ENCODE measurements around the gene CEMIP. TPM values are rescaled to one million over a fixed set of nuclear protein-coding genes. Genes with fewer than 3 reads are reported as not detected.

CEMIP gene
- total and polyA plus RNA-seq, 3 experiments from 2014 or later, result not detected

DNA sequence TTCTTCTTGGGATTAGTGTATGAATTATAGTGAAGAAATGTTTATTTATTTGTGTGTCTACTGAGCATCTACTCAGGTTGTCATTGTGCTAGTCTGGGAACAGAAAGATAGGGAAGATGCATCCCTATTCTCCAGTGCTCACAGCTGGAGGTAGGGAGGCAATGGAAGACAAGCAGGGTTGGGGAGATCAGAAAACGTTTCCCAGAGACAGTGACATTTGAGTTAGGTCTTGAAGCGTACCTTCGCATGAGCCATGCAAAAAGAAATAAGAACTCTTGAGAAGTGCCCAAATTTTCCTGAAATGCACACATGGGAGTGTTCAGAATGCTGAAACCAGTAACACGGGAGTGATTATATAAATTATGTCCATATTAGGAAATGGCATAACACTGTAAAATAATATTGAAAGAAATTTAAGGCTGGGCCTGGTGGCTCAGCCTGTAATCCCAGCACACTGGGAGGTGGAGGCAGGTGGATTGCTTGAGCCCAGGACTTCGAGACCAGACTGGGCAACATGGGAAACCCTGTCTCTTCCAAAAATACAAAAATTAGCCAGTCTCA is 5.3 kb upstream of the CEMIP start:
- Histone ChIP-seq H3K9me3 (ENCODE audit: low read length) (no peaks in the 10 kb centered on the region), H3K4me3 (ENCODE audit: low read length) (no peak overlapping the region), H3K4me1 (ENCODE audit: insufficient read depth, low read length) (no peaks in the 10 kb centered on the region), H3K27ac (ENCODE audit: low read depth, low read length) (no peak overlapping the region), H3K27me3 (ENCODE audit: insufficient read depth, low read length, poor library complexity, severe bottlenecking) (peaks cover 13% of the 10 kb centered on the region), H3K36me3 (ENCODE audit: insufficient read depth, low read length) (no peaks in the 10 kb centered on the region)
- H3K4me3 Mint-ChIP-seq, result no peak overlapping the region
- H3K27ac Mint-ChIP-seq, result peak overlapping the region in 1 of 8 donors; percentile 6
- no peaks in the 10 kb centered on the region for H3K9me3 Mint-ChIP-seq
- CTCF ChIA-PET, result no interaction called here
- H3K36me3 Mint-ChIP-seq, result no peaks in the 10 kb centered on the region
- POLR2A ChIA-PET, result no interaction called here
- H3K4me1 Mint-ChIP-seq, result no peaks in the 10 kb centered on the region
- DNase-seq, result no peak
- peaks cover 21 to 34% of the 10 kb centered on the region in 2 donors for H3K27me3 Mint-ChIP-seq

DNA sequence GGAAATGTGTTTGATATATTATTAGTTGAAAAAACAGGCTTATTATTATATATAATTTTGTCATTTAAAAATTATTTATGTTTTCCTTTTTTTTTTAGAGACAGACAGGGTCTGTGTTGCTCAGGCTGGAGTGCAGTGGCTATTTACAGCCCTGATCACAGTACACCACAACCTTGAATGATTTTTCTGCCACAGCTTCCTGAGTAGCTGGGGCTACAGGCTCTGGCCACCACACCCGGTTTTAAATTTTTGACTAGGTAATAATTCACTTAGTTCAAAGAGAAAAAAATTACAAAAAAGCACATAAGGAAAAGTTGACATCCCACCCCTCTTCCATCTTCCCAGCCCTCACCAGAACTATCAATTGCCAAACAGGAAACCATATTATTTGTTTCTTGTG is 4.7 kb upstream of the CEMIP start:
- ChIA-PET CTCF (interaction anchor here (1.9 to 7.0 kb wide), 2 partner anchors 79 to 319 kb away, joined by 9 to 51 read pairs; partner anchors contain the start of gene ABHD17C), POLR2A (no interaction called here)
- H3K27me3 ChIP-seq (ENCODE audit: insufficient read depth, low read length, poor library complexity, severe bottlenecking), result peaks cover 13% of the 10 kb centered on the region
- H3K27ac ChIP-seq (ENCODE audit: low read depth, low read length), result no peak overlapping the region
- H3K4me1 ChIP-seq (ENCODE audit: insufficient read depth, low read length), result no peaks in the 10 kb centered on the region
- no peak overlapping the region for H3K4me3 Mint-ChIP-seq
- H3K36me3 Mint-ChIP-seq, result no peaks in the 10 kb centered on the region
- H3K27me3 Mint-ChIP-seq, result peaks cover 22 to 33% of the 10 kb centered on the region in 2 donors
- no peaks in the 10 kb centered on the region for H3K9me3 Mint-ChIP-seq
- no peaks in the 10 kb centered on the region for H3K9me3 ChIP-seq (ENCODE audit: low read length)
- peaks cover 0 to 1% (median 1%) of the 10 kb centered on the region in 3 donors for H3K4me1 Mint-ChIP-seq
- no peaks in the 10 kb centered on the region for H3K36me3 ChIP-seq (ENCODE audit: insufficient read depth, low read length)
- H3K27ac Mint-ChIP-seq, result no peak overlapping the region
- H3K4me3 ChIP-seq (ENCODE audit: low read length), result no peak overlapping the region
- no peak for DNase-seq

DNA sequence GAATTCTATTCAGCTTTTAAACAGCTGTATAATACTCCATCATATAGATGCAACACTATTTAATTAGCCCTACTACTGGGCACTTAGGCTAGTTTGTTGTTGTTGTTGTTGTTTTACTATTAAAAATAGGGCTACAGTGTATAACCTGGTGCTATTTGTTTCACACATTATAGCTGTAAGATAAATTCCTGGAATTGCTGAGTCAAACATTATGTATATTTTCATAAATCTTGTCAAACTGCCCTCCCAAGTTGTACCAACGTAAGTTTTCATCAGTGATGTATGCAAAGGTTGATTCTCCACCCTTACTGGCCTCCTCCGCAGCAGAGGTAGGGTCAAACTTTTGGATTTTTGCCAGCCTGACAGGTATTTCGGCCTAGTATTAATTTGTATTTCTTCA is 3.8 kb upstream of the CEMIP start:
- Histone ChIP-seq H3K27me3 (ENCODE audit: insufficient read depth, low read length, poor library complexity, severe bottlenecking) (peaks cover 22% of the 10 kb centered on the region), H3K27ac (ENCODE audit: low read depth, low read length) (no peak overlapping the region), H3K4me3 (ENCODE audit: low read length) (no peak overlapping the region), H3K4me1 (ENCODE audit: insufficient read depth, low read length) (no peaks in the 10 kb centered on the region), H3K36me3 (ENCODE audit: insufficient read depth, low read length) (no peaks in the 10 kb centered on the region), H3K9me3 (ENCODE audit: low read length) (no peaks in the 10 kb centered on the region)
- Mint-ChIP-seq H3K27ac (no peak overlapping the region), H3K9me3 (no peaks in the 10 kb centered on the region), H3K4me3 (no peak overlapping the region), H3K36me3 (no peaks in the 10 kb centered on the region), H3K4me1 (peaks cover 3 to 9% (median 9%) of the 10 kb centered on the region in 3 donors), H3K27me3 (peaks cover 26 to 37% of the 10 kb centered on the region in 2 donors)
- ChIA-PET POLR2A (no interaction called here), CTCF (interaction anchor here (1.5 to 7.0 kb wide), 8 partner anchors 8 to 320 kb away, joined by 4 to 51 read pairs (median 8); partner anchors contain the start of gene ABHD17C)
- DNase-seq, result no peak

GRCh38 chr15:80776420-80777045 is 2.6 kb upstream of the CEMIP start:
- ChIA-PET POLR2A (no interaction called here), CTCF (interaction anchor here (0.6 to 7.0 kb wide), 18 partner anchors 9 to 331 kb away, joined by 3 to 51 read pairs (median 4); partner anchors contain the start of gene ABHD17C)
- Mint-ChIP-seq H3K9me3 (no peaks in the 10 kb centered on the region), H3K4me1 (peaks cover 3 to 9% (median 9%) of the 10 kb centered on the region in 3 donors), H3K27me3 (peaks cover 35 to 38% of the 10 kb centered on the region in 2 donors), H3K4me3 (no peak overlapping the region), H3K27ac (no peak overlapping the region), H3K36me3 (no peaks in the 10 kb centered on the region)
- Histone ChIP-seq H3K9me3 (ENCODE audit: low read length) (no peaks in the 10 kb centered on the region), H3K36me3 (ENCODE audit: insufficient read depth, low read length) (no peaks in the 10 kb centered on the region), H3K27ac (ENCODE audit: low read depth, low read length) (no peak overlapping the region), H3K4me3 (ENCODE audit: low read length) (no peak overlapping the region), H3K4me1 (ENCODE audit: insufficient read depth, low read length) (no peaks in the 10 kb centered on the region), H3K27me3 (ENCODE audit: insufficient read depth, low read length, poor library complexity, severe bottlenecking) (peaks cover 24% of the 10 kb centered on the region)
- peak; percentile 25 to 67 (median 47) for DNase-seq

DNA sequence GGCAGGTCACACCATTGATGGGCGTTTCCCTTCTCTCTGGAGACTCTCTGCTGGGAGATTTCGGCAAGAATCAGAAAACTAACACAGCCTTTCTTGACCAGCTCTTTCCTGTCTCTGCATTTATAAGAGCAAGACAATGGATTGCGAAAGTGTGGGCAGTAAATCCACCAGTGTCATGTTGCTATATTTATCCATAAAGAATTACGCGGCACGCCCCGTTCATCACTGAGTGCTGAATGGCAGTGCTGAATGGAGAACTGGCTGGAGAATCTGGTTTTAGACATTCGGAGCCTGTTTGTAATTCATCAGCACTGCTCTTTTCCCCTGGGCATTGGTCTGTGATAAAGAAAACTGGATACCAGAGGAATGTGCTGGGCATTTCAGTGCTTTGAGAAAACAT is 2.0 kb upstream of the CEMIP start:
- H3K27ac Mint-ChIP-seq, result no peak overlapping the region
- POLR2A ChIA-PET, result no interaction called here
- H3K27me3 ChIP-seq (ENCODE audit: insufficient read depth, low read length, poor library complexity, severe bottlenecking), result peaks cover 24% of the 10 kb centered on the region
- CTCF ChIA-PET, result interaction anchor here (0.6 to 7.0 kb wide), 15 partner anchors 8 to 331 kb away, joined by 3 to 51 read pairs (median 4); no protein-coding TSS in a partner anchor
- no peaks in the 10 kb centered on the region for H3K4me1 ChIP-seq (ENCODE audit: insufficient read depth, low read length)
- DNase-seq, result no peak
- peaks cover 36 to 44% of the 10 kb centered on the region in 2 donors for H3K27me3 Mint-ChIP-seq
- no peak overlapping the region for H3K27ac ChIP-seq (ENCODE audit: low read depth, low read length)
- H3K9me3 ChIP-seq (ENCODE audit: low read length), result no peaks in the 10 kb centered on the region
- peaks cover 3 to 9% (median 9%) of the 10 kb centered on the region in 3 donors for H3K4me1 Mint-ChIP-seq
- H3K9me3 Mint-ChIP-seq, result no peaks in the 10 kb centered on the region
- H3K4me3 ChIP-seq (ENCODE audit: low read length), result no peak overlapping the region
- no peaks in the 10 kb centered on the region for H3K36me3 ChIP-seq (ENCODE audit: insufficient read depth, low read length)
- H3K36me3 Mint-ChIP-seq, result no peaks in the 10 kb centered on the region
- no peak overlapping the region for H3K4me3 Mint-ChIP-seq

GRCh38 chr15:80777826-80778620 is 1.1 kb upstream of the CEMIP start:
- H3K36me3 ChIP-seq (ENCODE audit: insufficient read depth, low read length), result no peaks in the 10 kb centered on the region
- Mint-ChIP-seq H3K9me3 (no peaks in the 10 kb centered on the region), H3K27me3 (peaks cover 39 to 53% of the 10 kb centered on the region in 2 donors), H3K27ac (no peak overlapping the region), H3K4me1 (peaks cover 3 to 12% (median 9%) of the 10 kb centered on the region in 3 donors), H3K36me3 (no peaks in the 10 kb centered on the region), H3K4me3 (peak overlapping the region in 1 of 7 donors; percentile 38)
- POLR2A ChIA-PET, result no interaction called here
- H3K9me3 ChIP-seq (ENCODE audit: low read length), result no peaks in the 10 kb centered on the region
- H3K4me1 ChIP-seq (ENCODE audit: insufficient read depth, low read length), result no peaks in the 10 kb centered on the region
- H3K4me3 ChIP-seq (ENCODE audit: low read length), result no peak overlapping the region
- no peak overlapping the region for H3K27ac ChIP-seq (ENCODE audit: low read depth, low read length)
- CTCF ChIA-PET, result interaction anchor here (2.2 to 7.0 kb wide), 3 partner anchors 9 to 326 kb away, joined by 6 to 51 read pairs (median 10); no protein-coding TSS in a partner anchor
- DNase-seq, result no peak
- peaks cover 24% of the 10 kb centered on the region for H3K27me3 ChIP-seq (ENCODE audit: insufficient read depth, low read length, poor library complexity, severe bottlenecking)

- Mint-ChIP-seq H3K4me1 (peaks cover 5 to 18% (median 14%) of the 10 kb centered on the region in 3 donors), H3K4me3 (no peak overlapping the region), H3K27me3 (peaks cover 39 to 57% of the 10 kb centered on the region in 2 donors), H3K9me3 (no peaks in the 10 kb centered on the region), H3K36me3 (no peaks in the 10 kb centered on the region), H3K27ac (no peak overlapping the region)
- Histone ChIP-seq H3K27me3 (ENCODE audit: insufficient read depth, low read length, poor library complexity, severe bottlenecking) (peaks cover 24% of the 10 kb centered on the region), H3K36me3 (ENCODE audit: insufficient read depth, low read length) (no peaks in the 10 kb centered on the region), H3K4me1 (ENCODE audit: insufficient read depth, low read length) (no peaks in the 10 kb centered on the region), H3K4me3 (ENCODE audit: low read length) (no peak overlapping the region), H3K9me3 (ENCODE audit: low read length) (no peaks in the 10 kb centered on the region), H3K27ac (ENCODE audit: low read depth, low read length) (no peak overlapping the region)
- POLR2A ChIA-PET, result no interaction called here
- DNase-seq, result no peak
- CTCF ChIA-PET, result interaction anchor here (7.0 kb wide), 1 partner anchor 323 kb away, joined by 51 read pairs; no protein-coding TSS in a partner anchor
Measured at GRCh38 chr15:80778621-80778963, 578 bp upstream of the CEMIP start.

Data from CD8-positive, alpha-beta memory T cell (primary cell).